Measurements from ENCODE around the gene ZNF2. TPM values are rescaled to one million over a fixed set of nuclear protein-coding genes. Genes with fewer than 3 reads are reported as not detected.

The ZNF2 gene
- total RNA-seq, result 10.6 and 11.1 TPM in 2 replicates

GRCh38 chr2:95165371-95166064 lies at the start of gene ZNF2:
ZNF2 (plus strand) TSS chr2:95165809; CDS start chr2:95176227, 10,418 bp downstream.

GRCh38 chr2:95121407-95122196 lies 44.0 kb upstream of the ZNF2 start, which contains the start of gene MRPS5:
MRPS5 (minus strand) TSS chr2:95121808; CDS start chr2:95121791, 17 bp downstream.

DNA sequence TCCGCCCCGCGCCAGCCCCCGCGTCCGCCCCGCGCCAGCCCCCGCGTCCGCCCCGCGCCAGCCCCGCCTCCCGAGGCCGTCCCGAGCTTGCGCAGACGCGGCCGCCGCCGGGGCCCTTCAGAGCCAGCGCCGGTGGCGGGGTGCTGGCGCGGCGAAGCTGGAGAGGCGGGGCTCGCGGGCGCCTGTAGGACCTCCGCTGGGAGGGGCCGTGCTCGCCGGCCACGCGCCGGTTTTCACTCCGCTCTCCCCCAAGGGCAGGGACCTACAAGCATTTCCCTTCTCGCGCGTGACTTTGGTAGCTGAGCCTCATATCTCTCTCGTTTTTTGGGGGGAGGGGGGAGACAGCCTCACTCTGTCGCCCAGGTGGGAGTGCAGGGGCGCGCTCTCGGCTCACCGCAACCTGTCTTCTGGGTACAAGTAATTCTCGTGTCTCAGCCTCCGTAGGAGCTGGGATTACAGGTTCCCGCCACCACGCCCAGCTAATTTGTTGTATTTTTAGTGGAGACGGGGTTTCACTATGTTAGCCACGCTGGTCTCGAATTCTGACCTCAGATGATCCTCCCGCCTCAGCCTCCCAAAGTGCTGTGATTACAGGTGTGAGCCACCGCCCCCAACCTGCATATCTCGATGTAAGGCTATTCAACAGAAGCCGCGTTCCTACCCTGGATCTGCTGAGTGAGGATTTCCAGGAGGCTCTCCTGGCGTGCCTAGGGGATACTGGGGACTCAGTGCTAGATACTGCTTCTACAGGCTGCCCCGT lies 5.7 kb upstream of the ZNF2 start, which contains the start of gene ZNF514:
Gene ZNF514 (minus strand): TSS at position 159 of the 760 bp plus-strand sequence. CDS start 6,595 bp downstream, outside the sequence.

GRCh38 chr2:95207111-95207961 lies 41.7 kb downstream of the ZNF2 start, which contains the start of gene ZNF892:
ZNF892 (plus strand) TSS chr2:95207521; CDS start chr2:95207816, 295 bp downstream.

Other genes starting within 250 kb of the ZNF2 start
- not detected in 2 replicates for gene MAL, start 140.1 kb upstream of the ZNF2 start, total RNA-seq
- 32.6 and 39.5 TPM in 2 replicates for gene MRPS5, start 44.0 kb upstream of the ZNF2 start, total RNA-seq
- gene ZNF514, start 6.0 kb upstream of the ZNF2 start, total RNA-seq, result 11.5 and 14.3 TPM in 2 replicates
- gene ZNF892, start 41.7 kb downstream of the ZNF2 start, total RNA-seq, result 5.2 and 5.5 TPM in 2 replicates
- 0.20 and 0.56 TPM in 2 replicates for gene PROM2, start 108.6 kb downstream of the ZNF2 start, total RNA-seq
- 0.65 and 2.0 TPM in 2 replicates for gene KCNIP3, start 131.5 kb downstream of the ZNF2 start, total RNA-seq
- gene FAHD2A, start 236.9 kb downstream of the ZNF2 start, total RNA-seq, result 19.4 and 26.5 TPM in 2 replicates